ENCODE data around the gene DNAH14. TPM values are rescaled to one million over a fixed set of nuclear protein-coding genes. Genes with fewer than 3 reads are reported as not detected.

The DNAH14 gene
- total and polyA plus RNA-seq, 9 donors, result 3.7 to 61.4 (median 24.2) TPM

DNA sequence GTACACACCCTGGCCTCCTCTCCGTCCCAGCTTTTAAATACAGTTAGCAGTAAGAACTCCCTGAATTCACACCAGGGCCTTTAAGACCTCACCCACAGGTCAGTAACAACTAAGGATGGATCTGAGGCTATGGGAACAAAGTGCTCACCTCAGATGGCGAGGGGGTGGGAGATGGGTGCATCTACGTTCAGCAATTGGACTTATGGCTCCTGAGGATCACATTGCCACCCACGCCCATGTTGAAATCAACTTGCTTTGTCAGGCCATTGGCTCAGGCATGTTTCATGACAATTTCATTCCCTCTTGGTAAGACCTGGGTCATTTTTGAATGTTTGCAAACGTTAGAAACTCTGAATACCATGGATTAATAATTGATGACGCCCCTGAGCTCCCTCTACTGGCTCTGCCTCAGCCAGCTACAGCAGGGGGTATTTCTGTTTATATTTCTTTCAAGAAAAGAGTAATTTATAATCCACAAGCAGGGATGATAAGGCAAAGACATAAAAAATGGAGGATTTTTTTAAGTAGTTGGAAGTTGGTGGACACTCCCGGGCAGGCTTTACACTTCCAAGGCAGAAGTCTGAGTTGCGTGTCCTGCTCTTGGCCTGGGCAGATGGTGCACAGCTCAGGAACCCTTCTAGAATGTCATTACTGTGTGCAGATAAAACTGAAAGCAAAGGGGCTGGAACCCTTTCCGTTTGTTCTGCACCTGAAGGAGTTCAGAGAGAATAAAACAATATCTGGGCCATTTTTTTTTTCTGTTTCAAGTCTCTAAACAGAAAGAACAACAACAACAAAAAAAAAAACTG is 512.0 kb downstream of the DNAH14 start:
- no peak for TF ChIP-seq POLR2A (IDR thresholded peaks at IDR 0.05)
- TF ChIP-seq, protein P1, sequence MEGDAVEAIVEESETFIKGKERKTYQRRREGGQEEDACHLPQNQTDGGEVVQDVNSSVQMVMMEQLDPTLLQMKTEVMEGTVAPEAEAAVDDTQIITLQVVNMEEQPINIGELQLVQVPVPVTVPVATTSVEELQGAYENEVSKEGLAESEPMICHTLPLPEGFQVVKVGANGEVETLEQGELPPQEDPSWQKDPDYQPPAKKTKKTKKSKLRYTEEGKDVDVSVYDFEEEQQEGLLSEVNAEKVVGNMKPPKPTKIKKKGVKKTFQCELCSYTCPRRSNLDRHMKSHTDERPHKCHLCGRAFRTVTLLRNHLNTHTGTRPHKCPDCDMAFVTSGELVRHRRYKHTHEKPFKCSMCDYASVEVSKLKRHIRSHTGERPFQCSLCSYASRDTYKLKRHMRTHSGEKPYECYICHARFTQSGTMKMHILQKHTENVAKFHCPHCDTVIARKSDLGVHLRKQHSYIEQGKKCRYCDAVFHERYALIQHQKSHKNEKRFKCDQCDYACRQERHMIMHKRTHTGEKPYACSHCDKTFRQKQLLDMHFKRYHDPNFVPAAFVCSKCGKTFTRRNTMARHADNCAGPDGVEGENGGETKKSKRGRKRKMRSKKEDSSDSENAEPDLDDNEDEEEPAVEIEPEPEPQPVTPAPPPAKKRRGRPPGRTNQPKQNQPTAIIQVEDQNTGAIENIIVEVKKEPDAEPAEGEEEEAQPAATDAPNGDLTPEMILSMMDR (IDR thresholded peaks at IDR 0.05), result no peak
- TF ChIP-seq EP300 (IDR thresholded peaks at IDR 0.05), result no peak
- peaks cover 5% of the 10 kb centered on the region for H3K4me1 ChIP-seq (ENCODE audit: insufficient read depth)
- 67 to 84% (median 76%) methylated on average over 9 of the region's 9 CpGs for WGBS, 3 donors
- H3K27me3 ChIP-seq, result no peaks in the 10 kb centered on the region
- no peaks in the 10 kb centered on the region for H3K9me3 ChIP-seq
- no peak for DNase-seq
- intact Hi-C loops (cut with DNase I), result no loop called here
- H3K27ac ChIP-seq, result no peak overlapping the region
- no peaks in the 10 kb centered on the region for H3K36me3 ChIP-seq
- no peak overlapping the region for H3K4me3 ChIP-seq

DNA sequence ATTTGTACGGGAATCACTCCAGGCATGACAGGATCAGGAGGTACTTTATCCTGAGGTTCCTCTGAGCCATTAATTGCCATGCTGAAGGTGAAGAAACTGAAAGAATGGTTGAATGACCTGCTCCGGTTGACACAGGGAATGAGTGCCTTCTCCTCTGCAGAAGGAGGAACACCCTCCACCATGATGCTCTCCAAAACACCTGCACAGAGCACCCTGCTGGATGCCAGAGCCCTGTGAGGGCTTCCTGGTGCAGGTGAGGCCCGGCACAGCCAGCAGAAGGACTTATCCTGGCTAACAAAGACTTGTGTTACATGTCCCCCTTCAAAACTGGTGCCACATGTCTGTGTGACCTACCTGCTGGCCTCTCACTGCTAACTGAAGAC is 512.6 kb downstream of the DNAH14 start:
- H3K9me3 ChIP-seq, result no peaks in the 10 kb centered on the region
- peaks cover 8% of the 10 kb centered on the region for H3K4me1 ChIP-seq (ENCODE audit: insufficient read depth)
- TF ChIP-seq, protein P1 (IDR thresholded peaks at IDR 0.05), result no peak
- TF ChIP-seq EP300 (IDR thresholded peaks at IDR 0.05) (no peak), POLR2A (IDR thresholded peaks at IDR 0.05) (no peak)
- no peak overlapping the region for H3K27ac ChIP-seq
- no peak overlapping the region for H3K4me3 ChIP-seq
- no peaks in the 10 kb centered on the region for H3K36me3 ChIP-seq
- WGBS, 3 donors, result 75 to 89% (median 81%) methylated on average over 3 of the region's 3 CpGs
- DNase-seq, result no peak
- intact Hi-C loops (cut with DNase I), result no loop called here
- no peaks in the 10 kb centered on the region for H3K27me3 ChIP-seq

DNA sequence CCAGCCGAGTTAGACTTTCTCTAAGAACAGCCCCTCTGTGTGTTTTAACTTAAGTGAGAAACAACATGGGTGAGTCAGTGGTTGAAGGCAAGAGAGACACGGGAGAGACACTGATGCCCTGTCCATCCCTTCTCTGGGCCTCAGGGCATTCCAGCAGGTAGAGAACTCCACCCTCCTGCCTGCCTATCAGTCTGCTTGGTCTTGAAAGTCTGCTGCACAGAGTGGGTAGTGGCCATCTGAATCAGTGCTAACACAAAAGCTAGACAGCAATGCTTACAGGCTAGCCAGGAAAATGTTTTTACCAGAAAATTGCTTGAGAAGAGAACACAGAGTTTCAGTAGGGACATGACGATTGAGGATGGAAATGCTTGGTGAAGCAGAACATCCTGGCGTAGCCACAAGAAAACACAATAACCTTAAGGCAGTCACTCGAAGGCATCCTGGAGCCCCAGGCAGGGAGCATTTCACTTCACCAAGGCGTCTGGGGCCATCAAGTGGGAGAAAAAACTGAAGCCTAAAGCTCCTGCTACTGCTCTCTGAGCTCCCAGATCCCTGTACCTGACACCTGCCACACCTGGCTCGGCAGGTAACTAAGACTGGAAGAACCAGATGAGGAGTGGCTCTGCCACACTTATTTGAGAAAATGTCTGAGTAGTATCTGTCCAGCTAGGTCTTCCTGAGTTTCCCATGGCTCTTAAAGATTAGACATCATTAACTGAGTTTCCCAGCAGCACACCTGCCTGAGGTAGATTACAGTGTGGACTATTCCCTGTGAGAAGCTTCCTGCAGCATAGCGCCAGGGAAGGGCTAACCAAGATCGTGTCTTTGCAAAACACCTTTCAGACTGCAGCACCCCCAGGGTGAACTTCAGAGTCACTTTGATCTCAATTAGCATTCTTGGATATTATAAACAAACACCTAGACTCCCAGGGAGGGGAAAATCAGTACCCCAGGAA is 516.4 kb downstream of the DNAH14 start:
- H3K27me3 ChIP-seq, result no peaks in the 10 kb centered on the region
- intact Hi-C loops (cut with DNase I), result no loop called here
- no peak overlapping the region for H3K4me3 ChIP-seq
- no peaks in the 10 kb centered on the region for H3K36me3 ChIP-seq
- peak overlapping the region; percentile 1 to 71 for H3K27ac ChIP-seq
- H3K4me1 ChIP-seq (ENCODE audit: insufficient read depth), result peaks cover 12% of the 10 kb centered on the region
- 50 to 63% (median 50%) methylated on average over 9 of the region's 9 CpGs for WGBS, 3 donors
- H3K9me3 ChIP-seq, result no peaks in the 10 kb centered on the region
- TF ChIP-seq, protein P1 (IDR thresholded peaks at IDR 0.05), result no peak
- TF ChIP-seq POLR2A (IDR thresholded peaks at IDR 0.05) (no peak), EP300 (IDR thresholded peaks at IDR 0.05) (no peak)
- DNase-seq, result no peak

DNA sequence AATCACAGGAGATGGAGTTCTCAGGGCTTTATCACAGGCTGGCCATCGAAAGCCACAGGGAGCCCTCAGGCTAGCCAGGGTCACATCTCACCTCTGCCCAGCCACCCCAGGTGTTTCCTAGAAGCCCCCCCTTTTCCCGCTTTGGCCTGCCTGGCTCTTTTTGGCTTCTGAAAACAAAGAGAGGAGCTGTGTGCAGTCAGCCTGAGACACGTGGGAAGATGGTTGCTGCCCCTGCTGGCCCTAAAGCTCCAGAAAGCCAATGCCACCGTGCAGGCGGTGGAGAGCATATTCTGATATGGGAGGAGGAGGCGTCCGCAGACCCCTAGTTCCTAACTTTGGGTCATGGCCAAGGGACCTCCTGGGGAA is 517.1 kb downstream of the DNAH14 start:
- 45 to 52% (median 45%) methylated on average over 7 of the region's 7 CpGs for WGBS, 3 donors
- H3K4me3 ChIP-seq, result no peak overlapping the region
- no peaks in the 10 kb centered on the region for H3K27me3 ChIP-seq
- no peaks in the 10 kb centered on the region for H3K36me3 ChIP-seq
- peaks cover 12% of the 10 kb centered on the region for H3K4me1 ChIP-seq (ENCODE audit: insufficient read depth)
- H3K27ac ChIP-seq, result peak overlapping the region; percentile 59 to 71
- intact Hi-C loops (cut with DNase I), result no loop called here
- peak in 1 of 5 donors; percentile 40 for DNase-seq
- H3K9me3 ChIP-seq, result no peaks in the 10 kb centered on the region
- TF ChIP-seq, protein P1 (IDR thresholded peaks at IDR 0.05), result no peak
- TF ChIP-seq POLR2A (IDR thresholded peaks at IDR 0.05), result no peak
